HEK293 (cell line): ENCODE results near the gene RASA1.

Experiments
- CTCF ChIA-PET: fragments of 350-600 bp; formaldehyde crosslinking; extraction: SDS; loops from one replicate; lab custom pipeline; 2021; ENCODE audit warnings: antibody characterized with exemption; lab: Yijun Ruan, JAX
- POLR2A ChIA-PET: fragments of 300-600 bp; formaldehyde crosslinking; extraction: SDS; loops from one replicate; lab custom pipeline; 2020; ENCODE audit warnings: antibody characterized with exemption, inconsistent platforms; lab: Yijun Ruan, JAX
- H3K27ac ChIP-seq: fragments of 200-500 bp; sonication (Bioruptor generic); 2 replicates; pipeline ENCODE4 v1.5.1; 2014; ENCODE audit warnings: low read depth, low read length, control low read depth, inconsistent platforms; ENCODE audit errors: extremely low read depth
- H3K36me3 ChIP-seq, 2 experiments: fragments of 200-500 bp in 1 of 2; sonication (Bioruptor generic) in 1 of 2; 1 replicate in 1 of 2; 2 replicates in 1 of 2; pipeline ENCODE4 v1.5.1; 2014 to 2017; ENCODE audit warnings: inconsistent platforms in 2 of 2, low read length in 2 of 2; ENCODE audit not compliant: control insufficient read depth in 2 of 2, insufficient read depth in 1 of 2
- H3K4me1 ChIP-seq: fragments of 200-500 bp; sonication (Bioruptor generic); 2 replicates; pipeline ENCODE4 v1.5.1; 2014; ENCODE audit warnings: mild to moderate bottlenecking, low read length, inconsistent platforms; ENCODE audit not compliant: control insufficient read depth, insufficient read depth
- H3K4me3 ChIP-seq: 2 replicates; pipeline ENCODE4 v1.5.1; 2011; ENCODE audit warnings: low read depth, mild to moderate bottlenecking, control low read depth, low read length, moderate library complexity
- H3K9me3 ChIP-seq: fragments of 200-500 bp; sonication (Bioruptor generic); 2 replicates; pipeline ENCODE4 v1.5.1; 2014; ENCODE audit warnings: low read depth, low read length, inconsistent platforms; ENCODE audit not compliant: control insufficient read depth, insufficient read depth
- AEBP2 ChIP-seq: fragments of 450-650 bp; formaldehyde crosslinking; IDR thresholded peaks from 2 replicates; pipeline ENCODE4 v1.5.1; 2016; ENCODE audit warnings: missing biosample characterization, missing genetic modification characterization, borderline replicate concordance
- KLF16 ChIP-seq: fragments of 450-650 bp; formaldehyde crosslinking; IDR thresholded peaks from 2 replicates; pipeline ENCODE4 v1.5.1; 2017; ENCODE audit warnings: missing biosample characterization, missing genetic modification characterization
- PRDM10 ChIP-seq: fragments of 450-650 bp; formaldehyde crosslinking; IDR thresholded peaks from 2 replicates; pipeline ENCODE4 v1.5.1; 2016; ENCODE audit warnings: missing biosample characterization, missing genetic modification characterization
- PRDM4 ChIP-seq: fragments of 450-650 bp; formaldehyde crosslinking; IDR thresholded peaks from 2 replicates; pipeline ENCODE4 v1.5.1; 2017; ENCODE audit warnings: missing biosample characterization, missing genetic modification characterization
- SCRT2 ChIP-seq: fragments of 450-650 bp; formaldehyde crosslinking; IDR thresholded peaks from 2 replicates; pipeline ENCODE4 v1.5.1; 2016; ENCODE audit warnings: missing biosample characterization, missing genetic modification characterization
- TCF7L2 ChIP-seq: IDR thresholded peaks from 2 replicates; pipeline ENCODE4 v1.6.1; 2011; ENCODE audit warnings: low read depth, mild to moderate bottlenecking, inconsistent platforms, low read length, moderate library complexity, borderline replicate concordance
- ZBTB6 ChIP-seq: fragments of 450-650 bp; formaldehyde crosslinking; IDR thresholded peaks from 2 replicates; pipeline ENCODE4 v1.5.1; 2017; ENCODE audit warnings: missing biosample characterization, missing genetic modification characterization
- ZFP37 ChIP-seq: fragments of 450-650 bp; formaldehyde crosslinking; IDR thresholded peaks from 2 replicates; pipeline ENCODE4 v1.5.1; 2016; ENCODE audit warnings: missing biosample characterization, missing genetic modification characterization
- ZNF24 ChIP-seq: fragments of 450-650 bp; formaldehyde crosslinking; IDR thresholded peaks from 2 replicates; pipeline ENCODE4 v1.5.1; 2016; ENCODE audit warnings: missing biosample characterization, missing genetic modification characterization
- ZNF302 ChIP-seq: fragments of 450-650 bp; formaldehyde crosslinking; IDR thresholded peaks from 2 replicates; pipeline ENCODE4 v1.5.1; 2016; ENCODE audit warnings: missing biosample characterization, missing genetic modification characterization, low read depth
- ZNF37A ChIP-seq: fragments of 450-650 bp; IDR thresholded peaks from 2 replicates; pipeline ENCODE4 v1.5.1; 2018; ENCODE audit warnings: missing biosample characterization, missing genetic modification characterization
- ZNF521 ChIP-seq: fragments of 450-650 bp; formaldehyde crosslinking; IDR thresholded peaks from 2 replicates; pipeline ENCODE4 v1.5.1; 2017; ENCODE audit warnings: missing biosample characterization, mild to moderate bottlenecking, missing genetic modification characterization
- ZNF624 ChIP-seq: fragments of 450-650 bp; formaldehyde crosslinking; IDR thresholded peaks from 2 replicates; pipeline ENCODE4 v1.5.1; 2017; ENCODE audit warnings: missing biosample characterization, missing genetic modification characterization
- ZNF639 ChIP-seq: fragments of 450-650 bp; formaldehyde crosslinking; IDR thresholded peaks from 2 replicates; pipeline ENCODE4 v1.5.1; 2016; ENCODE audit warnings: missing biosample characterization, missing genetic modification characterization
- ZNF654 ChIP-seq: fragments of 450-650 bp; formaldehyde crosslinking; IDR thresholded peaks from 2 replicates; pipeline ENCODE4 v1.5.1; 2016; ENCODE audit warnings: low read depth, missing biosample characterization, missing genetic modification characterization
- ZNF704 ChIP-seq: fragments of 450-650 bp; formaldehyde crosslinking; IDR thresholded peaks from 2 replicates; pipeline ENCODE4 v1.5.1; 2016; ENCODE audit warnings: missing biosample characterization, missing genetic modification characterization

The RASA1 gene

GRCh38 chr5:87403899-87404298 is 136.2 kb downstream of the RASA1 start:
- TF ChIP-seq TCF7L2 = no peak
- TF ChIP-seq ZNF521 = no peak
- no peak for TF ChIP-seq ZNF654 (tag by site-specific recombination)
- no peak for TF ChIP-seq ZFP37 (tag by site-specific recombination)
- TF ChIP-seq PRDM10 (tag by site-specific recombination) = no peak
- no peak for TF ChIP-seq AEBP2
- no peak for TF ChIP-seq ZNF704 (tag by site-specific recombination)
- no peak for TF ChIP-seq ZNF24 (tag by site-specific recombination)
- TF ChIP-seq ZNF639 (tag by site-specific recombination) = no peak
- no peak for TF ChIP-seq ZNF624 (tag by site-specific recombination)
- TF ChIP-seq KLF16 (tag by site-specific recombination) = no peak
- no peak for TF ChIP-seq ZNF37A
- no peak for TF ChIP-seq ZNF302 (tag by site-specific recombination)
- TF ChIP-seq PRDM4 (tag by site-specific recombination) = no peak
- no peak for TF ChIP-seq SCRT2
- no peak for TF ChIP-seq ZBTB6 (tag by site-specific recombination)
- no peaks in the 10 kb centered on the region for H3K4me1 ChIP-seq
- H3K4me3 ChIP-seq = no peak overlapping the region
- H3K27ac ChIP-seq = no peak overlapping the region
- ChIA-PET POLR2A (no interaction called here), CTCF (interaction anchor here (0.5 to 2.5 kb wide), 3 partner anchors 333 to 722 kb away, joined by 3 to 7 read pairs (median 3); no protein-coding TSS in a partner anchor)
- peaks cover 63 to 97% of the 10 kb centered on the region in 2 experiments for H3K36me3 ChIP-seq
- no peaks in the 10 kb centered on the region for H3K9me3 ChIP-seq
